ENCODE results near the gene TNNT3.

Gene TNNT3

DNA sequence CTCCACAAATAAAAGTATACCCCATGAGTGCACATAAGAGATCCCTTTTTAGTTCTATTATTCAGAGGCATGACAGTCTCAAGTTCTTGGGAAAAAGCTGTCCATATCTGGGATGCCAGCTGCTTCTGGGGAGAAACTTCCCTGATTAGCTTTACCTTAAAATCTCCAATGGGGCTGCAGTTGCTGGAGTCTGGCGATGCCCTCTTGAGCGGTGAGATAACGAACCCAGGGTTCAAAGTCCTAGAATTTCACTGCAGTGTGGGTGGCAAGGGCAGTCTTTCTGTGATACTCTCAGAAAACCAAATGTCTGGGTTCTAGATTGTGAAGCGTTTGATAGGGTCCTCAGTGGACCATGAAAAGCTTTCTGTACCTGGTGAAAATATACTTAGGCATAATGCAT is 20.4 kb upstream of the TNNT3 start:
- no peak for DNase-seq

DNA sequence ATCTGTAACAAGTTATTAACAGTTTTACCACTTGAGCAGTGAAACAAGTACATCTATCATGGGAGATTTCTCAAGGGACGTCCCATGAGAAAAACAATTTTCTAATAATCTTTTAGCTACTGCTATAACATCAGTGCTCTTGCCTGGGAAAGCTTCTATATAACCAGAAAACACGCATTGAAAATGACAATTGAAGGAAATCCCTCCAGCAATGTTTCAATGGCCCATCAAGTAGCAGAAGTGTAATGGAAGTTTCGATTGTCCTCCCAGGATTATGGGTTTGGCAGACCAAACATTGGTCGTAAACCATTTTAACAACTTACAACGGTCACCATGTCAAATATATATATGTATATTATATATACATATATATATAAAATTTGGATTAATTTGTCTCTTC is 19.8 kb upstream of the TNNT3 start:
- DNase-seq, result no peak

DNA sequence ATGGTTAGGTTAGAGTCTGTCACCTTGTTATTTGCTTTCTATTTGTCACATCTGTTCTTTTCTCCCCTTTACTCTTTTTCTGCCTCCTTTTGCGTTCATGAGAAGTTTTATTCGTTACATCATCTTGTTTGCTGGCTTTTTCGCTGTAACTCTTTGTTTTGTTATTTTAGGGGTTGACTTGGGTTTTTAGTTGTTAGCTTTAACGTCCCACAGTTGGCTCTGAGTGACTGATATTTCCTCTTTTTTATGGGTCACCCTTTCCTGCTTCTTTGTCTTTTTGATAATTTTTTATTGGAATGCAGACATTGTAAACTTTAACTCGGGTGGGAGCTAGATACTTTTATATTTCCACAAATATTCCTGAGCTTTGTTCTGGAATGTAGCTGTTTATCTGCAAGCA is 13.3 kb upstream of the TNNT3 start:
- DNase-seq, result no peak

DNA sequence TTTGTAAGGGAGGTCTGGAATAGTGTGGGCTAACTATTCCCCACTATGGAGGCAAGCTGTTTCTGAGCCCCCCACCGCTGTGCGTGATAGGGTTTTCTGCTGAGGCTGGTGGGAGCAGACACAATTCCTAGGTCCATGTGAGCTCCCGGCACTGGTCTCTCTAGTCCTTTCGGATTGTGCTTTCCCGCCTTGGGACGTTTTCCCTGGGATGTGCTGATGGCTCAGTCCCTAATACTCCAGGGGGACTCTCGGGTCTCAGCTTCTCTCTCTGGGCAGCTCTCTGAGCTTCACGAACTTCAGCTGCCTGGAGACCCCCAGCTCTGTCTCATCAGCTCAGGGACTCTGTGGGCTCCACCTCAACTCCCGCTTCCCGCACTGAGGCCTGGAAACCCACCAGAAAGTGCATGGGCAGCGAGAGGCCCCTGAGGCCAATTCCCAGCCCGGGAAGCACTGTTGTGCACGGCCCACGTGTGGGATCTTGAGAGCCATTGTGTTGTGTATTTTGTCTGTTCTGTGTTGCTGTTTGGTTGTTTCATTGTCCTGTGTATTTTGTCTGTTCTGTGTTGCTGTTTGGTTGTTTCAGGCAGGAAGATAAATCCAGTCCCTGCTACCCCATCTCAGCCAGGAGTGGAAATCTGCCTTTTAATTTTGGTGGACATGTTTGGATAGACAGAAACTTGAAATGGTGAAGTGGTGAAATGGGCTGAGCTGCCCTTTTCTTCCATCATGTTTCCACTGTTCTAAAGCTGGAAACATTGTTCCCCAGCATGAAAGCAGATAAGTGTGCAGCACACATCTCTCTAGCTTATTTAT is 12.7 kb upstream of the TNNT3 start:
- DNase-seq, result no peak

DNA sequence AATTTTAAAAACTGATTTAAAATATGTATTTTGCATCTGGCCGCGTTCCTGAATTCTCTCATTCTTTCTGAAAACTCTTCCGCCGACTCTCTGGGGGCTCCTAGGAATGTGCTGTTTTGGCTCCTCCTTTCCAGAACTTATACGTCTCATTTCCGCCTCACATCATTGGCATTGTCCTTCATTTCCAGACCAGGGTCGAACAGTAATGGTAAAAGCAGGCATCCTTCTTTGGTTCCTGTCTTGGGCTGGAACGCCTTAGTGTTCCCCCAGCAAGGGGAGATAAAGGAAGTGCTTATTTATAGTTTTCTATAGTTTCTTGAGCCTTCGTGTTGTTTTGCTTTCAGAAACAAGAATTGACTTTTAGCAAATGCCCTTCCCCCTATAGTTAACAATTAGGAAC is 10.9 kb upstream of the TNNT3 start:
- no peak for DNase-seq

DNA sequence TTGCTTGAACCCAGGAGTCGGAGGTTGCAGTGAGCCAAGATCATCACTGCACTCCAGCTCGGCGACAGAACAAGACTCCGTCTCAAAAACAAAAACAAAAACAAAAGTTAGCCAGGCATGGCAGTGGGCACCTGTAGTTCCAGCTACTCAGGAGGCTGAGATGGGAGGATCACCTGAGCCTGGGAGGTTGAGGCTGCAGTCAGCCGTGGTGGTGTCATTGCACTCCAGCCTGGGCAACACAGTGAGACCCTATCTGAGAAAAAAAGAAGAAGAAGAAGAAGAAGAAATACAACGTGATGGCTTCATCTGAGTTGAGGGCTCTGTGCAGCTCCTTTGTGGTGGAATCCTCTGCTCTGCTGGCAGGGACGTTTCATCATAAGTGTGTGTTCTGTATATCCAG is 10.0 kb upstream of the TNNT3 start:
- no peak for DNase-seq

DNA sequence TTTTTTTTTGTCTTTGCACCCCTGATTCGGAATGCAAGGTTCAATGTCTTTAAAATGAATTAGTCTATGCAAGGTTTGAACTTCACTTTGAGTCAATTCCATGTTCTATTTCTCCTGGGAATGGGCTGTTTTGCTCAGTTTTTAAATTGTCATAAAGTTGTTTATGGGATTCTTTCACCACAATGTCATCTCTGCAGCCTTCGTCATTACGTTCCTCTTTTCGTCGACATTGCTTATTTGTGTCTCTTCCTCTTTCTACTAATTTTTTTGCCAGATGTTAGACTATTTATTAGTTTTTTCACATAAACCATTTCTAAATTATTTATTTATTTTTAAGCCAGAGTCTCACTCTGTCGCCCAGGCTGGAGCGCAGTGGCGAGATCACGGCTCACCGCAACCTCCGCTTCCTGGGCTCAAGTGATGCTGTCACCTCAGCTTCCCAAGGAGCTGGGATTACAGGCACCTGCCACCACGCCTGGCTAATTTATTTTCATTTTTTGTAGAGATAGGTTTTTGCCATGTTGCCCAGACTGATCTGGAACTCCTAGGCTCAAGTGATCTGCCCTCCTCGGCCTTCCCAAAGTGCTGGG is 7.1 kb upstream of the TNNT3 start:
- DNase-seq, result no peak

DNA sequence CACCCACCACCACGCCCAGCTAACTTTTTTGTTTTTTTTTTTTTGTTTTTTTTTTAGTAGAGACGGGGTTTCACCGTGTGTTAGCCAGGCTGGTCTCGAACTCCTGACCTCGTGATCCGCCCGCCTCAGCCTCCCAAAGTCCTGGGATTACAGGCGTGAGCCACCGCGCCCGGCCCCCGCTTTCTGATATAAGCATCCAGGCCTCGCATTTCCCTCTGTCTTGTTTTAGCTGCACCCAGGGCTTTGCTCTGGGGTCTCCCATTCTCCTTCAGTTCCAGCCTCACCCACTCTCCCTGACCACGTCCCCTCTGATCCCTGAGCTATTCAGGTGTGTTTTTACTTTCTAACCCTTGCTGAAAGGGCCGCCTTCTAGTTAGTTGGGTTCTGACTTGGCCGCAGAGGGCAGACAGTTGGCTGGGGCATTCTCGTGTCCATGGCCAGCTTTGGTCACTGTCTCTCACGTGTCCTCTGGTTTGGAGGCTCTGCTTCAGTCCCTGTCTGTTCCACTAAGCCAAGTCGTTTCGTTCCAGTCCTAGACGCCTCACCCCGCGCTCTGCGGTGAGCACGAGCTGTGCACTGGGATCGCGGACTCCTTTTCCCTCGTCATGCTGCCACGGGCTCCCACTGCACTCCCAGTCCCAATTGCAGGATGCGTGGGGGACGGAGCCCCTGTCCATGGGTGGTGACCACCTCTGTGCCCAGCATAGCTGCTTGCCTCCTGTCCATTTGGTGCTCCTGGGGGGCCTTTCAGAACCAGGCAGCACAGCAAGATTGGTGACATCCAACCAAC is 6.0 kb upstream of the TNNT3 start:
- DNase-seq, result no peak

DNA sequence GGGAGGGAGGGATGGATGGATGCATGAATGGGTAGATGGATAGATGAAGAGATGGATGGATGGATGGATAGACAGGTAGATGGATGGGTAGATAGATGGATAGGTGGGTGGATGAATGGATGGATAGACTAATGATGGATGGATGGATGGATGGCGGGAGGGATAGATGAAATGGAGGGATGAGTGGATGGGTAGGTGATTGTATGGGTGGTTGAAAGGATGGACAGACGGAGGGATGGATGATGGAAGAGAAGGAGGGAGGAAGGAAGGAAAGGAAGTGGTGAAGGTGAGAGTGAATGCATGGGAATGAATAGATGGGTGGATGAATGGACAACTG is 3.7 kb upstream of the TNNT3 start:
- DNase-seq, result no peak

DNA sequence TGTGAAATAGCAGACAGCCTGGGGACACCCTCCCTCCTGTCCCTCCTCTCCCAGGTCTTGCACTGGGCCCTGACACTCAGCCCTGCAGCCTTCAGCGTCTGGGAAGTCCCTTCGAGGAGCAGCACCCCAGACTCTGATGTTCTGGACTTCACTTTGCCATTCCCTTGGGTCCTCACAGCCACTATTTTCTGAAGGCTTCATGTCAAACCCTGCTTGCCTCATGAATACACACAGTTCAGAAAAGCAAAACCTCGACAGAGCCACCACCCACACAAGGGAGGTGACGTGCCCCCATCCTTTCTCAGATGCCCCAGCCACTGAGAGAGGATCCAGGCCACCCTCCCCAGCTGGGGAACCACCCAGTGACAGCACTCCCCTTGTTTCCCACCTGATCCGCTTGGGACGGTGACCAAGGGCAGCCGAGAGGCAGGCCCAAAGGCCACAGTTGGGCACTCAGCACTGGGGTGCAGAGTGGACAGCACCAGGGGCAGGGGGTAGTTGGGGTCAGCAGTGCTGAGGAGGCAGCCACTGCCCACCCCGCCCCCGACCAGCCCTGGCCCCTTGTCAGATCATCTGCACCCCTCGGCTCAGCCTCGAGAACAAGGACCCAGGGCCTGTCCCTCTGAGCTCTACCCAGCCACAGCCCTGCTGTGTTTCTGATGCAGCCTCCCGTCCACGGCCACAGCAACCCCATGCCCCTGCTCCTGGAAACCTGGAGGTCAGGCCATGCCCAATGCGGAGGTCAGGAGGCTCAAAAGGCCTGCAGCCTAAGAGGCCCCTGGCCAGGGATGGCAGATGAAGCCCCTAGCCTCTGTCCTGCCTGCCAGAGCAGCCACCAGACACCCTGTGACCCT is 3.1 kb upstream of the TNNT3 start:
- no peak for DNase-seq

DNA sequence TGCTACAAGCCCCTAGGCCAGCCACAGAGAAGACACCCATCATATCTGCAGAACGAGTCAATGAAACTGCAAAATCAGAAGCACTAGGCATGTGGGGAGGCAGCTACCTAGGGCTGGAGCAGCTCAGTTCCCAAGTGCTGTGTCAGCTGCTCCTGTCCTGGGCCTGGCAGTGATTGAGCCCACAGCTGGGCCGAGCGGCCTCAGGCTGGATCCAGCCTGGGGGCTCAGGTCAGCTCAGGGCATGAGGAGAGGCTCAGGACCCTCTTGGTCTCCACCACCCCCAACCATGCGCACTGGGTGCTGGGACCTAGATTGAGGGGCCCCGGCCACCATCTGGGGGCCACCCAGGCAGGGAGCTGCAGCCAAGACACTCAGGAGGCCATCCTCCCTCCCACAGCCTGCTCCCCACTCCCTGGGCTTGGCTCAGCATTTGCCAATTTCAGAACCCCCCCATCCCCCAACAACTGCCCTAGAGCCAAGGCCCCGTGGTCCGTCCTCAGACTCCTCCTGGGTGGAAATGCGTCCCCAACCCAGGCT is 2.4 kb upstream of the TNNT3 start:
- no peak for DNase-seq

DNA sequence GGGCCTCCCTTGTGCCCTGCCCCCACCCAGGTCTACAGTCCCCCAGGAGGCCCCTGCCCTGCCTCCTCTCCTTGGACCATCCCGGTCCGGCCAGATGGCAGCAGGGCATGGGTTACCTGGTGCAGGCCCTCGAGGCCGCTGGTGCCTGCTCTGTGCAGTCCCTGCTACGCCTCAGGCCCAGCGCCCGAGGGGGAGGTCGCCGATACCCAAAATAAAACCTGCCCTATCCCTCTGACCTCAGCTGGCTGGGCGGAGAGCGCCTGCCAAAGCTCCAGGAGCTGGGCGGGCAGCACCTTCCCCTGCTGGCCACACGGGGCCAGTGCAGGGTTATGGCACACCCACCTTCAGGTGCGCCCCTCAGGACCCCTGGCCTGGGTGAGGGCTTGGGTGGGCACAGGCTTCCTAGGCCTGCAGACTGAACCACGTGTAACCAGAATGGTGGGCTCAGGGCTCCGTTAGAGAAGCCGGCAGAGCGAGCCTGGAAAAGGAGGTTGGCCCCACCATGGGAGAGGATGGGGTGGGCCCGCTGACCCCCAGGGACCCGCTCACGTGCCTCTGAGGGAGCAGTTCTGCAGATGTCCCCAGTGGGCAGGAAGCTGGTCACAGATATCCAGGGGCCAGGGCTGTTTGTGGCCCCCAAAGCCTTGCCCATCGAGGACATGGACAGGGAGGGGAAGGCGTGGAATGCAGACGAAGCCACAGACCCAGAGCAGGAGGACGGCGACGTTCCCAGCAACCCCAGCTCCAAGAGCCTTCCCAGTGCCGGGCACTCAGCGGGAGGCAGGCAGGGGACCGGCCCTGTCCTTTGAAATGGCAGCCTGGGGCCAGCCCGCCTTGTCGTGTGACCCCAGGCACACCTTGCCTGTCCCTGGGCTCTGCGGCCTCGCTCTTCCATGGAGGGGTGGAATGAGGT is 1.7 kb upstream of the TNNT3 start:
- no peak for DNase-seq

DNA sequence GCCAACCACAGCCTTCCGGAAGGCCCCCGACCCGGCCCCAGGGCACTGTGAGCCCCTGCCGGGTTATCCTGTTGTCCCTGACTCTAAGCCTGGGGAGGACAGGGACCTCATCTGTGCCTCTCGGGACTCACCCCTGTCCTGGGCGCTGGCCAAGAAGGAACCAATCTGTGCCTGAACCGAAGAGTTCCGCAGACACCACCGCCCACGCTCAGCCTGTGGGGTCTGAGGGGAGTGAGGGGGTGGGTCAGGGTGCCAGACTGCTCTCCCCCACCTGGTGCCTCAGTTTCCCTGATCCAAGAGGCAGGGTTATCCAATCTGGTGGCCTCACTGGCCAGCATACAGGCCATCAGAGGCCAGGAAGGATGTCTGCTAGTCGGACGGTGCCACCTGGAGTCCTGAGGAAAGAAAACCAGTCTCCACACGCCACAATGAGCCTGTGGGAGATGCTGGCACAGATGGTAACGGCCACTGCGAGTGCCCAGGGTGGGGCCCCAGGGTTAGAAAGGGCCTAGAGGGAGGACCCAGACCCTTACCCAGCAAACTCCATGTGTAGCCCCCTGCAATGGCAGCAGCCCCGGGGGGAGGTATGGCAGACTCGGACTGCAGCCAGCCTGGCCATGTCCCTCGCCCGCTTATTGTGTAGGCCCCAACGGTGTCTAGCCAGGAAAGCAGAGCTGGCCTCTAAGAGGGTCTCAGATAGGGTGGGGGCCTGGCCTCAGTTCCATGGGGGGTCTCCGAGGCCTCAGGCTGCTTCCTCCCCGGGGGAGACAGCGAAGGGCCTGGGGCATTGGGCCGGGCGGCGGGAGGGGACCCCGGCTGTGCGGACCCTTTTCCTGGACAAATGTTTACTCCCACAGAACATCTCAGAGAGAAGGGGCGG is 827 bp upstream of the TNNT3 start:
- DNase-seq, result no peak

DNA sequence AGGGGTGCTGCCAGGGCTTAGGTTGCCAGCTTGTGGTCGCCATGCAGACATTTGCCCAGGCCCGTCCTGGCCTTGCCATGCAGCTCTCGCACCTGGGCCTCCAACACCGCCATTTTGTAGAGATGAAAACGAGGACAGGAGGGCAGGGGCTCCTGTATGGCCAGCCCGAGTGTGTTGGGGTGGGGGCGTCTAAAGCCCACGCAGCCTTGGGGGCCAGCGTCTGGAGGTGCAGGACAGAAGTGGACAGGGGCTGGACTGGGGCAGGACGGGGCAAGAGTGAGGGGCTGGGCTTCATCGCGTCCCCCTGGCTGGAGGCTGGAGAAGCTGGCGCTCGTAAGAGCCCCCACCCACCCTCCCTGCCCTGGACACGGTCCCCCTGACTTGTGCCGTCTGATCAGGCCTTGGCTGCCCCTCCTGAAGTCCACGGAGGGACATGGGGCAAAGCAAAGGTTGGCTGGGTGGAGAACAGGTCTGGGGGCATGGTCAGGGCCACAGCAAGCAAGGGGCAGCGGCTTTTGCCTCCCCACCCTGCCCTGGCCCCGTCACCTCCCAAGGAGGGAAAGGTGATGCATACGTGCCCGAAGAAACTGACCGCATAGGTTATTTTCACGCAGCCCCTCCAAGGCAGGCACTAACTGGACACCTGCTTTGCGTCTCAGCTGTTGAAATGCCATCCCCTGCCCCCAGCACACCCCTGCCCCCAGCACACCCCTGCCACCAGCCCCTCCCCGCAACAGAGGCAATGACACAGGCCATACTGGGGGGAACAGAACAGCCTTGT is 815 bp downstream of the TNNT3 start:
- DNase-seq, result no peak

DNA sequence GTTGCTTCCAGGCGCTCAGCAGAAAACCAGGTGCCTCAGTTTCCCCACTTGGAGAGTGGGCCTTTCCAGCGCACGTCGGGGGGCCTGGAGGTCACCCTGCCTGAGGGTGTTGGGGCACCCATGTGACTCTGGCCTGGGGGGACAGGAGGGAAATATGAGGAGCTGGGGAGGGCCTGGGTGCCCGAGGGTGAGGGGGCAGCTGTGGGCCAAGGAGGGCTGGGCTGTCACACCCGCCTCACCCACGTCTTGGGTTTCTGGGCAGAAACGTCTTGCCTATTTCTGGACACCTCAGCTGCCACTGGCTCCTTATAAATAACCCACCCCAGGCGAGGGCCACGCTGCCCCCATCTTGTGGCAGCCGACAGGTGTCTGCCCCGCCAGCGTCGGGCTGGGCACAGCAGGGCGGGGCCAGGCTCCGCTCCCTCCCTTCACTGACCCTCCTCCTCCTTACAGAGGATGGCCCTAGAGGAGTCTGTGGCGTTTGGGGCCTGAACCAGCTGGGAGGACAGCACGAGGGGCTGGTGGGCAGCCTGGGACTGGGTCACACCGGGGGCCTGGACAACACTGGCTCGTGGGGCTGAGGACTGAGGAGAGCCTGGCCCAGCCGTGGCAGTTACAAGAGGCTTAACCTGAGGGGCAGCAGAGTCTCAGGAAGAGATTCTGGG is 1.5 kb downstream of the TNNT3 start:
- DNase-seq, result no peak

DNA sequence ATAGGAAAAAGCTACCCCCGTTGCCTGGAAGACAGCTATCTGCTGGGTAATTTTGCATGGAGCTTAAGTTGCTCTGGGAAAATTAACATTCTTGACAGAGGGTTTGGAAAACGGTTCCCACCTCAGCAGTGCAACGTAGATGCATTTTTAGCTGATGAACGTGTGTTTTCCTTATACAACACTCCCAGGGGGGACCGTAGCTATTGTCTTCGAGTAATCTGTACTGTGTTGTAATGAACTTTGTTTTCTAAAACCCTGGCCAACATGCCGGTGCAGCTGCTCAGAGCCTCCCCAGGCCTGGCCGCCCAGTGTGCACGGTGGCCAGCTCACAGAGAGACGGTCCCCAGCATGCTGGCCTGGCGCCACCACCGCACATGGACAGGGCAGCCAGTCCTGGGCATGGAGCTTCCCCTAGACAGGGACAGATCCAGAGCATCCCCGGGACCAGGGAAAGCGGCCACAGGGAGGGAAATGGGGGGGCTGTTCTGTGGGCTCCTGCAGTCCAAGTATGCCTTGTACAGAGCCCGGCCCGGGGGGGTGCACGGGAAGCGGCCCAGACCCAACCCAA is 2.2 kb downstream of the TNNT3 start:
- DNase-seq, result no peak

DNA sequence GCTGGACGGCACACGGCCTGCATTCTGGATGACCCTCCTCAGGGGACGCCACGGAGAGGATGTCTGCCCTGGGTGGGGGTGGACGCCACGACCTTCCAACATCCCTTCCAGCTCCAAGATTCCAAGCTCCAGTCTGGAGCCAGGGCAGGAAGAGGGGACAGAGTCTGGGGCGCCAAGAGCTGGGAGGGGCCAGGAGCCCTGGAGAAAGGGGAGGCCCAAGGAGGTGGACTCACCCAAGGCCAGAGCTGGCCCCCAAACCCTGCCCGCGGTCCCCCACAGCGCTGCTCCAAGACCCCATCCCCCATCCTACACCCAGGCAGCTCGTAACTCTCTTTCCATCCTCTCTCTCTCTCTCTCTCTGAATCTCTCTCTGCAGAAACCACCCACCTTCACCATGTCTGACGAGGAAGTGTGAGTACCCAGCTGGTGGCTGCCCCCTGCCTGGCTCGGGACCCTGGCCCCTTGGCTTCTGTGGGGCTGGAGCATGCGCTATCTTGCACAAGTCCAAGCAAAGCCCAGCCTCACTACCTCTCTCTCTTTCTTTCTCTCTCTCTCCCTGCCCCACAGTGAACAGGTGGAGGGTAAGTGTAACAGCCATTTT is 3.1 kb downstream of the TNNT3 start:
- no peak for DNase-seq

DNA sequence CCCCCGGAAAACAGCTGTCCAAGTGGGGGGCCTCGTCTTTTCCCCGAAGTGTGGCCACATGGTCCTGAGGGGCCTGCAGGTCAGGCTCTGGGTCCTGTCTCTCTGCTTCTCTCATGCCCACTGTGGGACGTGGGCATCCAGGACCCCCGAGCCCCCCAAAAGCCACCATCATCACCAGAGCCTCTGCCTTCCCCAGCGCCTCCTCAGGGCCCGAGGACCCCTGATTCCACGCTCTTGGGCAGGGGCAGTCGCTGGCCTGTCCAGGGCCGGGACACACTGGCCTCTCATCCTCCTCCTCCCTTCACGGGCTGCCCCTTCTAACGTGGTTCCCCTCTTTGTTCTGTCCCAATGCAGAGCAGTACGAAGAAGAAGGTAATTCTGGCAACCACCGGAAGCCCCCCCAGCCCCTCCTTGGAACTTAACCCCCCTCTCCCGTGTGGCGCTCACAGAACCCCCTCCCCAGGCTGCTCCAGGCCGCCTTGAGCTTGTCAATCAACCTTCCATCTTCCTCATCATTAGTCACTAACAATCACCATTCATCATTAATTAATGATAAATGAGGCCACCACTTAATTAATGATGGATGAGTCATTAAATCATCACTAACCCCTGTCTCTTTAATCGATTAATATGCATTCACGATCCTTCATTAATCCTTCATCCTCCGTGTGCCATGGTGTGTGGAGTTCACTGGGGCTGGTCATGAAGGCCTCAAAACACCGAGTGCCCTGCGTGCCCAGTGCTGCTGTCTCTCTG is 3.9 kb downstream of the TNNT3 start:
- no peak for DNase-seq
